GM18951 (cell line): ENCODE results near the gene RAB33A.
A peak's percentile ranks its signal among the peaks of the same experiment; 100 is the strongest.

Experiments
- POLR2A ChIP-seq: IDR thresholded peaks from 4 replicates; pipeline ENCODE4 v1.6.1; 2011; ENCODE audit warnings: mild to moderate bottlenecking; ENCODE audit not compliant: insufficient read length, insufficient read depth; ENCODE audit errors: extremely low read depth
- in situ Hi-C: fragments of 300-500 bp; cut with MboI; formaldehyde crosslinking; loops from one replicate; pipeline ENCODE4 v1.12.0; 2022; ENCODE audit warnings: low sequenced_read_pairs, mixed read lengths, inconsistent platforms; ENCODE audit not compliant: unreplicated experiment

RAB33A gene

GRCh38 chrX:130171446-130172126 is at the start of gene RAB33A:
TSS of gene RAB33A (plus strand) at chrX:130171962. CDS start at chrX:130172063, 101 bp downstream.
- peak; percentile 41 for TF ChIP-seq POLR2A
- in situ Hi-C loops, result loop anchor here (10.0 kb wide), 1 partner anchor 87 kb away; no protein-coding TSS in a partner anchor

- TF ChIP-seq POLR2A, result no peak
- in situ Hi-C loops, result no loop called here
Observed at GRCh38 chrX:130124577-130124976, 47.2 kb upstream of the RAB33A start.

DNA sequence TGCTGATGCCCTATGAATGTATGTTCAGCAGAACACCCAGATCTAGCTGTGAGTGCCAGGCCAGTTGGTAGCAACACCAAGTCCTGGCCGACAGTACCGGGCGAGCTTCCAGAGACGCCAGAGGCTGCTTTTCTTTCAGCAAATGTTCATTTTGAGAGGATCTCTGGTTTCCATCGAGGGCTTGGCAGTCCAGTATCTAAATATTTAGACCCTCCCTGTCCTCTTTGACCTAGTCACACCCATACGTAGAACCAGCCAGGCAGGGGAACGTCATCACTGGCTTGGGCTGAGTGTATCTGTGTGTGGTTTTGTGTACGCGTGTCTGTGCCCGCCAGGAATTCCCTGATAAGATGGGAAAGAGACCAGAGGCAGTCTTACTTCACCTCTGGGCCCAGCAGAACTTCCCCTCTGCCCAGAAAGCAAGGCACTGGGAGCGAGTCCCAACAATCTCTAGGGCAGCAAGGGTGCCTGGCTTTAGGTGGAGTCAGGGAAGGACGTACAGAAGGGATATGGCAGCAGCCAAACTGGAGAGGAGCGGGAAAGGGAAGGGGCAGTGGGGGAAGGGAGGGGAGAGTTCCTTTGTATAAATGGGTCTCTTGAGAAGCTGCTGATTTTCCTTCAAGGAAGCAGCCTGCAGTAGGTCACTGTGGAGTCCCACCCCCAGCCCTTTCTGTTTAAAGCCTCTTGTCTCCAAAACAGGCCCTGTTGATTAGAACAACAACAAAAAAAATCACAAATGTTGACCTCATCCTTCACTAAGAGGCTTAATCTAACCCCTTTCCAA is 46.5 kb upstream of the RAB33A start:
- TF ChIP-seq POLR2A, result no peak
- in situ Hi-C loops, result no loop called here

DNA sequence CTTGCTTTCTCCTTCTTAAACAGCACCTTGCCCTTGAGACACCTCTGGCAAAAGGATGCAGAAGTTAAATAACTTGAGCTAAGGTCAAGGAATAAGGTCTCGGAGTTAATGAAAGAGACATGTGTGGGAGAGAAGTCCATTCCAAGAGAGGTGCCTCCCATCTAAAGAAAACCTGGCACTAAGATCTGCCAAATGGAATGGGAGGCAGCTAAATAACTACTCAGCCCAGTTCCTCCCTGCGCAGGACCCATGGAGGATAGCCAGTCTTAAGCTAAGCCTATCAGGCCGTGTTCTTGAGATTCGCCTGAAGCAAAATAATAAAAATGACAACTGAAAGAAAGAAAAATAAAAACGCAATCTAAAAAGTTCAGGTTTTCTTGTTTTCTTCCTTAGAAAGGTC is 40.8 kb upstream of the RAB33A start:
- in situ Hi-C loops, result no loop called here
- no peak for TF ChIP-seq POLR2A

DNA sequence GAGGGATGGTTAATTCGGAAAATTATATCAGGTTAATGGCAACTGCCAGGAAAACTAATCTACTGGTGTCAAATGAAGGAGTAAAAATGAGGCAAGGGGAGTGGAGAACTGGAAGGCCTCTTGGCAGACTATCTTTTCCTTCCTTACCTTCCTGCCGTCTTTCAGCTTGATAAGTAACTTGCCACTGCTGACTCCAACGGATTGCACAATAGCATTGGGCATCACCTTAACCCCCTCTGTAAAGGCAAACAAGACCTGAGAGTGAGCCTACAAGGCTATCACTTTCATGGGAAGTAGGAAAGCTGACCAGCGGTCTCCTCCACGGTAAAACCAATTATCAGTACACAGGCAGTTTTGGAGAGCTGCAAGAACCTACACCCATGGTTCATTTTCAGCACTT is 35.3 kb upstream of the RAB33A start:
- in situ Hi-C loops, result no loop called here

GRCh38 chrX:130136961-130137360 is 34.8 kb upstream of the RAB33A start:
- TF ChIP-seq POLR2A, result no peak
- in situ Hi-C loops, result no loop called here

More for the DNA sequence above, 35.3 kb upstream of the RAB33A start:
- no peak for TF ChIP-seq POLR2A

DNA sequence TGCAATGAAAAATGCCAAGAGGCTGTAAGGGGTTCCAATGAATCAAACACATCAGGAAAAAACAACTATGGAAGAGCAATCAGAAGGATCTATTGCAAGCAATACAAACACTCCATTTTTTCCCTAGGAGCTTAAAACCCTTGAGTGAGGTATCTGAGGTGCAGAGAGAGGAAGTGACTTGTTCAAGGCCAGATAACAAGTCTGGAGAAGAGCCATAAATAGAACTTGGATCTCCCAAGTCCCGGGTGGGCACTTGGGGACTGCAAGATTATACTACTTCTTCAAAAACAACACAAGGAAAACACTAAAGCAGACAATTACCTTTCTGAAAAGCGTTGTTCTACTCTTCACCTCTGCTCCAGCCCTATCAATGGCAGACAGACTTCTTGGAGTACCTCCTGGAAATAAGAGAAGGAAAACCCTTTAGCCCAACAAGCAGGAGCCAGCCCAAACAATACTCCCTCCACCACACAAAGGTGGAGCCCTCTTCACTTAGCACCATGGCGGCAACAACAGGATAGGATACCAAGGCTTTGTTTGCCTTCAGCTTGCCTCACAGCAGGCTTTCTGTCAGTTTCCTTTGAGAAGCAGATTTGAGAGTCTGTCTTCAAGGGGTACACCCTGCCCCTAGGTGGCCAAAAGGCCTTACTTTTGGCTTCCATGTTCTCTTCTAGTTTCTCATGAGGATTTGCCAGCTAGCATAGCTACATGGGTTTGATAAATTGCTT is 32.1 kb upstream of the RAB33A start:
- TF ChIP-seq POLR2A, result no peak
- in situ Hi-C loops, result no loop called here

DNA sequence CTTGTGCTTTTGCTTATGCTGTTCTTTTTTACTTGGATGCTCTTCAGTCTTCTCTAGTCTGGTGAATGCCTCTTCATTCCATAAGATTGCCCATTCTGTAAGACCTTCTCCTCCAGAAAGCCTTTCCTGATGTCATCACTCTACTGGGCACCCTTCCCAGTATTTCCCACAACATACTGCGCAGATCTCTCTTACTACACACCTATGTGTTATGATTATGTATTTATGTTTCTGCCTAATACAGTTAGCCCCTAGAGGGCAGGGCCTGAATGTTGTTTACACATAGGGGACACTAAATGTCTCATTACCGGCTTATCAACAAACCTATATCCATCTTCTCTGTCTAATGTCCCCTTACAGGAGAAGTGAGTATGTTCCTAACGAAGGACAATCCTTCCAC is 27.3 kb upstream of the RAB33A start:
- in situ Hi-C loops, result no loop called here
- no peak for TF ChIP-seq POLR2A

DNA sequence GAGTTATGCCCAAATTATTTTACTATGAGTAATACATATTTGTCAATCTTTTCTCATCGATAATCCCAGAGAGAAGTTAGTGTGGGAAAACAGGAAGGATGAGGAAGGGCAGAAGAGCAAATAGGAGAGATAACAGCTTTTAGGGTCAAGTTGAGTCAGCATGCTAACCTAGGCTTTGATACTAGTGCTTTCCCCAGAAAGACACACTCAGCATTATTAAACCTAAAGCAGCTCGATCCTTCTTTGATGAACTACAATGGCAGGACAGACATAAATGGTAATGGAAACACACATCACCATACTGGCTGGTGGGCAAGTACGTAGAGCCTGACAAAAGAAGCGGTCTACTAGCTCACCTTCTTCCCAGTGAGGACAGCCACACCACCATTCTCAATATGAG is 26.6 kb upstream of the RAB33A start:
- in situ Hi-C loops, result no loop called here
- no peak for TF ChIP-seq POLR2A

- no peak for TF ChIP-seq POLR2A
- in situ Hi-C loops, result no loop called here
Observed at GRCh38 chrX:130147631-130148030, 24.1 kb upstream of the RAB33A start.

- TF ChIP-seq POLR2A, result no peak
- in situ Hi-C loops, result no loop called here
Observed at GRCh38 chrX:130155564-130155963, 16.2 kb upstream of the RAB33A start.

- no peak for TF ChIP-seq POLR2A
- in situ Hi-C loops, result no loop called here
Observed at GRCh38 chrX:130158311-130158710, 13.5 kb upstream of the RAB33A start.

- TF ChIP-seq POLR2A, result no peak
- in situ Hi-C loops, result no loop called here
Observed at GRCh38 chrX:130159776-130160175, 12.0 kb upstream of the RAB33A start.
